ENCODE data around the gene RFNG. TPM values are rescaled to one million over a fixed set of nuclear protein-coding genes. Genes with fewer than 3 reads are reported as not detected.

RFNG gene
- total and polyA plus RNA-seq, 2 of the 13 experiments (the other 11 are each of a cell fraction or from before 2014, with no cell fraction given), result 61.4 to 64.0 TPM

DNA sequence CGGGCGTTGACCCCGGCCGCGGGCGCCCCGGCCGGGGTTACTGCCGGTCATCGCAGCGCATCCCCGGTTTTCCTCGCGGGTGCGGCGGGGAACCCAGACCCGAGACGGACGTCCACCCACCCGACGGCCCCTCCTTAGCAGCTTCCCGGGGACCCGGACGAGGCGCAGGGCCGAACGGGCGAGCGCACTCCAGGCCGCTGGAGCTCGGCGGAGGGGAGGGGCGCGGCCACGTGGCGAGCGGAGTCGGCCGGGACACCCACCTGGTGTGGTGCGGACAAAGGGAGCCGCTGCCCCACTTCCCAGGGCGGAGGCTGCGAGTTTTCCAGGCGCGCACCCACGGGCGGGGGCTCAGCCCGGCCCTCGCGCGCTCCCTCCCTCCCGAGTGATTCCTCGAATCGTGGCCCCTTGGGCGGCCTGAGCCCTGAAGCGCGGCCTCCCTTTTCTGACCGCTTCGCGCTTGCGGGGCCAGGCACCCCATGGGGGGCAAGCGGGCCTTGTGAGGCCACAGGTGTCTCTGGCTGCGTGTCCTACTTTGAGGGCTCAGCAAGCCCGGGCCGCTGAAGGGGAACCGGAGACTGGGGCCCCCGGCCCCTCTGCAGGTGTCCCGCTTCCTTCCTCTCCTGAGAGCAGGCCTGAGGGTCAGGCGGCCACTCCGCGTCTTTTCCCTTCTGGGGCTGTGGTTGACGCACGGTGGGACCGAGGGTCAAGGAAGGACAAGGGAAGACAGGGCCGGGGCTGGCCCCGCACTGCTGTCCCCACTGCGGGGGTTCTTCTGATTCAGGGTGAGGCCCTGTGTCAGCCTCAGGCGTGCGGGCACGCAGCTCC lies 47.5 kb upstream of the RFNG start (continued):
- TF ChIP-seq ZNF160 (CRISPR knock-in tag; IDR thresholded peaks at IDR 0.05) (no peak), ZNF451 (CRISPR knock-in tag; IDR thresholded peaks at IDR 0.05) (no peak), ADNP (CRISPR knock-in tag; IDR thresholded peaks at IDR 0.05) (no peak), ZNF260 (CRISPR knock-in tag; IDR thresholded peaks at IDR 0.05; ENCODE audit: borderline replicate concordance, low read depth) (no peak), EHMT2 (IDR thresholded peaks at IDR 0.05; ENCODE audit: borderline replicate concordance, low read depth, low read length) (no peak), ZSCAN25 (CRISPR knock-in tag; IDR thresholded peaks at IDR 0.05) (0 out of 2 replicates have a peak, but pooled peaks have one; percentile 20), ZNF616 (CRISPR knock-in tag; IDR thresholded peaks at IDR 0.05; ENCODE audit: low read depth) (no peak), RAD51 (IDR thresholded peaks at IDR 0.05; ENCODE audit: borderline replicate concordance) (no peak), GATAD1 (CRISPR knock-in tag; IDR thresholded peaks at IDR 0.05) (no peak), KDM5B (CRISPR knock-in tag; IDR thresholded peaks at IDR 0.05; ENCODE audit: borderline replicate concordance) (peak; percentile 93), HNF4A (CRISPR knock-in tag; IDR thresholded peaks at IDR 0.05) (0 out of 2 replicates have a peak, but pooled peaks have one; percentile 2), ZNF234 (CRISPR knock-in tag; conservative IDR thresholded peaks at IDR 0.05) (no peak), SMAD3 (CRISPR knock-in tag; IDR thresholded peaks at IDR 0.05) (no peak), KDM2A (CRISPR knock-in tag; IDR thresholded peaks at IDR 0.05; ENCODE audit: borderline replicate concordance, low read depth) (peak; percentile 82), GTF2F1 (IDR thresholded peaks at IDR 0.05; ENCODE audit: low read length) (no peak), HIVEP1 (CRISPR knock-in tag; IDR thresholded peaks at IDR 0.05) (peak; percentile 71; the same call in 1 of the 2 replicates), HMG20B (CRISPR knock-in tag; conservative IDR thresholded peaks at IDR 0.05) (no peak)
- TF ChIP-seq, protein P1, sequence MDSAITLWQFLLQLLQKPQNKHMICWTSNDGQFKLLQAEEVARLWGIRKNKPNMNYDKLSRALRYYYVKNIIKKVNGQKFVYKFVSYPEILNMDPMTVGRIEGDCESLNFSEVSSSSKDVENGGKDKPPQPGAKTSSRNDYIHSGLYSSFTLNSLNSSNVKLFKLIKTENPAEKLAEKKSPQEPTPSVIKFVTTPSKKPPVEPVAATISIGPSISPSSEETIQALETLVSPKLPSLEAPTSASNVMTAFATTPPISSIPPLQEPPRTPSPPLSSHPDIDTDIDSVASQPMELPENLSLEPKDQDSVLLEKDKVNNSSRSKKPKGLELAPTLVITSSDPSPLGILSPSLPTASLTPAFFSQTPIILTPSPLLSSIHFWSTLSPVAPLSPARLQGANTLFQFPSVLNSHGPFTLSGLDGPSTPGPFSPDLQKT (CRISPR knock-in tag; IDR thresholded peaks at IDR 0.05; ENCODE audit: borderline replicate concordance), result no peak
- TF ChIP-seq, protein P2, sequence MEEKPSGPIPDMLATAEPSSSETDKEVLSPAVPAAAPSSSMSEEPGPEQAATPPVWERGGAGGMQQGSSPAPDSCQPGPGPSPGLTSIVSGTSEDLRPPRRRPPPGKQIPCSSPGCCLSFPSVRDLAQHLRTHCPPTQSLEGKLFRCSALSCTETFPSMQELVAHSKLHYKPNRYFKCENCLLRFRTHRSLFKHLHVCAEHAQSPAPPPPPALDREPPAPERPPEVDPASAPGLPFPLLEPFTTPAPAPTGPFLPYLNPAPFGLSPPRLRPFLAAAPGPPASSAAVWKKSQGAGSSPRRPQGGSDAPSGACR (CRISPR knock-in tag; IDR thresholded peaks at IDR 0.05), result 0 out of 2 replicates have a peak, but pooled peaks have one; percentile 63
- TF ChIP-seq, protein P3, sequence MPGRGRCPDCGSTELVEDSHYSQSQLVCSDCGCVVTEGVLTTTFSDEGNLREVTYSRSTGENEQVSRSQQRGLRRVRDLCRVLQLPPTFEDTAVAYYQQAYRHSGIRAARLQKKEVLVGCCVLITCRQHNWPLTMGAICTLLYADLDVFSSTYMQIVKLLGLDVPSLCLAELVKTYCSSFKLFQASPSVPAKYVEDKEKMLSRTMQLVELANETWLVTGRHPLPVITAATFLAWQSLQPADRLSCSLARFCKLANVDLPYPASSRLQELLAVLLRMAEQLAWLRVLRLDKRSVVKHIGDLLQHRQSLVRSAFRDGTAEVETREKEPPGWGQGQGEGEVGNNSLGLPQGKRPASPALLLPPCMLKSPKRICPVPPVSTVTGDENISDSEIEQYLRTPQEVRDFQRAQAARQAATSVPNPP (CRISPR knock-in tag; IDR thresholded peaks at IDR 0.05), result no peak
- TF ChIP-seq, protein P4, sequence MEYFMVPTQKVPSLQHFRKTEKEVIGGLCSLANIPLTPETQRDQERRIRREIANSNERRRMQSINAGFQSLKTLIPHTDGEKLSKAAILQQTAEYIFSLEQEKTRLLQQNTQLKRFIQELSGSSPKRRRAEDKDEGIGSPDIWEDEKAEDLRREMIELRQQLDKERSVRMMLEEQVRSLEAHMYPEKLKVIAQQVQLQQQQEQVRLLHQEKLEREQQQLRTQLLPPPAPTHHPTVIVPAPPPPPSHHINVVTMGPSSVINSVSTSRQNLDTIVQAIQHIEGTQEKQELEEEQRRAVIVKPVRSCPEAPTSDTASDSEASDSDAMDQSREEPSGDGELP (IDR thresholded peaks at IDR 0.05; ENCODE audit: borderline replicate concordance, low read depth), result no peak
- TF ChIP-seq, protein P5, sequence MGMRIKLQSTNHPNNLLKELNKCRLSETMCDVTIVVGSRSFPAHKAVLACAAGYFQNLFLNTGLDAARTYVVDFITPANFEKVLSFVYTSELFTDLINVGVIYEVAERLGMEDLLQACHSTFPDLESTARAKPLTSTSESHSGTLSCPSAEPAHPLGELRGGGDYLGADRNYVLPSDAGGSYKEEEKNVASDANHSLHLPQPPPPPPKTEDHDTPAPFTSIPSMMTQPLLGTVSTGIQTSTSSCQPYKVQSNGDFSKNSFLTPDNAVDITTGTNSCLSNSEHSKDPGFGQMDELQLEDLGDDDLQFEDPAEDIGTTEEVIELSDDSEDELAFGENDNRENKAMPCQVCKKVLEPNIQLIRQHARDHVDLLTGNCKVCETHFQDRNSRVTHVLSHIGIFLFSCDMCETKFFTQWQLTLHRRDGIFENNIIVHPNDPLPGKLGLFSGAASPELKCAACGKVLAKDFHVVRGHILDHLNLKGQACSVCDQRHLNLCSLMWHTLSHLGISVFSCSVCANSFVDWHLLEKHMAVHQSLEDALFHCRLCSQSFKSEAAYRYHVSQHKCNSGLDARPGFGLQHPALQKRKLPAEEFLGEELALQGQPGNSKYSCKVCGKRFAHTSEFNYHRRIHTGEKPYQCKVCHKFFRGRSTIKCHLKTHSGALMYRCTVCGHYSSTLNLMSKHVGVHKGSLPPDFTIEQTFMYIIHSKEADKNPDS (CRISPR knock-in tag; IDR thresholded peaks at IDR 0.05), result no peak; the same call in 1 of the 2 replicates
- TF ChIP-seq, protein P6, sequence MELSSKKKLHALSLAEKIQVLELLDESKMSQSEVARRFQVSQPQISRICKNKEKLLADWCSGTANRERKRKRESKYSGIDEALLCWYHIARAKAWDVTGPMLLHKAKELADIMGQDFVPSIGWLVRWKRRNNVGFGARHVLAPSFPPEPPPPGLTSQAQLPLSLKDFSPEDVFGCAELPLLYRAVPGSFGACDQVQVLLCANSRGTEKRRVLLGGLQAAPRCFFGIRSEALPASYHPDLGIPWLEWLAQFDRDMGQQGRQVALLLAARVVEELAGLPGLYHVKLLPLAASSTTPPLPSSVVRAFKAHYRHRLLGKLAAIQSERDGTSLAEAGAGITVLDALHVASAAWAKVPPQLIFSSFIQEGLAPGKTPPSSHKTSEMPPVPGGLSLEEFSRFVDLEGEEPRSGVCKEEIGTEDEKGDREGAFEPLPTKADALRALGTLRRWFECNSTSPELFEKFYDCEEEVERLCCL (CRISPR knock-in tag; IDR thresholded peaks at IDR 0.05; ENCODE audit: borderline replicate concordance), result no peak
